ENCODE data around the gene TRAF4. TPM values are rescaled to one million over a fixed set of nuclear protein-coding genes. Genes with fewer than 3 reads are reported as not detected.

The TRAF4 gene
- total and polyA plus RNA-seq, 4 donors: 35.7 to 92.4 (median 54.1) TPM

DNA sequence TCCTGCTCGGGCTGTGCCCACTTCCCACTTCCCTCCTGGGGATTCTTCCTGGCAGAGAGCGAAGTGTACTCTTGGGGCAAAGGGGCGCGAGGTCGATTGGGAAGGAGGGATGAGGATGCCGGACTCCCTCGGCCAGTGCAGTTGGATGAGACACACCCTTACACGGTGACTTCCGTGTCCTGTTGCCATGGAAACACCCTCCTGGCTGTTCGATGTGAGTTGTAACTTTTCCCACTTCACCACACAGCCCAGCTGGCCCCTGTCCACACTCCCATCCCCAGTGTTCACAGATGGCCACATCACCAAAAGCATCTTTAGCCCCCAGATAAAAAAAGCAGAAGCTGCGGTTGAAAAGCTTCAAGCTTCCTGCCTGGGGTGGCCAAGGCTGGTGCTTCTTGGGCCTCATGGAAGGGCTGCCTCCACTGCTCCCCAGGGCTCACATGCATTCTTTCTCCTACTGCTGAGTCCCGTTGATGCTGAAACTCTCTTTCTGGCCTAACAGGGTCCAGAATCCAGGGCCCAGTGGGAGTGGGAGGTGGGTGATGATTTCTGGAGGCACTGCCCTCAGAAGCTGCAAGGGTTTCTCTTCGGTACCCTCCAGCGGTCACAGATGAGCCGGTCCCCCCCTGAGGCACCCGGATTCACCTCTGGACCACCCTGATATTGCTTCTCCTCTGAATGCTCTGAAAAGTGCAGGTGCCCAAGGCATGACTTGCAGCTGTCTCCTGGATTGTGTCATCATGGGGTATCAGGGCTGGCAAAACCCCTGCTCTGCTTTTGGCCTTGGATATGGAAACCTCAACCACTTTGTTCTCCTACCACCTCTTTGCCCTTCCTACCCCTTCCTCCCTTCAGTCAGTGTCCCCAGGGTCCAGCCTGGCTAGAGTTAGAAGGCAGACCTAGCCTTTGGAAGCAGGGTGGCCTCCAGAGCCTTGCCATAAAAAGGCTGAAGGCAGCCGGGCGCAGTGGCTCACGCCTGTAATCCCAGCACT, 2.2 kb upstream of the TRAF4 start:
- ATAC-seq (ENCODE audit: insufficient read depth, low FRiP score): no peak
- DNase-seq: no peak
- no peaks in the 10 kb centered on the region for H3K9me3 ChIP-seq (ENCODE audit: control insufficient read depth in 4 of 4, insufficient read depth in 3 of 4, low read length in 3 of 4)
- peak overlapping the region in 1 of 2 donors; percentile 46 for H3K27ac ChIP-seq (ENCODE audit: low read depth in 1 of 2, low read length in 1 of 2)
- no peak overlapping the region for H3K4me3 ChIP-seq
- H3K9ac ChIP-seq (ENCODE audit: insufficient read depth in 1 of 2, low read length in 2 of 2): no peak overlapping the region
- H3K36me3 ChIP-seq (ENCODE audit: control insufficient read depth in 4 of 4, insufficient read depth in 4 of 4, low read length in 4 of 4): peaks cover 0 to 3% (median 0%) of the 10 kb centered on the region in 4 donors
- WGBS, 2 donors: 47 to 70% methylated on average over 19 of the region's 19 CpGs
- TF ChIP-seq, protein P1, sequence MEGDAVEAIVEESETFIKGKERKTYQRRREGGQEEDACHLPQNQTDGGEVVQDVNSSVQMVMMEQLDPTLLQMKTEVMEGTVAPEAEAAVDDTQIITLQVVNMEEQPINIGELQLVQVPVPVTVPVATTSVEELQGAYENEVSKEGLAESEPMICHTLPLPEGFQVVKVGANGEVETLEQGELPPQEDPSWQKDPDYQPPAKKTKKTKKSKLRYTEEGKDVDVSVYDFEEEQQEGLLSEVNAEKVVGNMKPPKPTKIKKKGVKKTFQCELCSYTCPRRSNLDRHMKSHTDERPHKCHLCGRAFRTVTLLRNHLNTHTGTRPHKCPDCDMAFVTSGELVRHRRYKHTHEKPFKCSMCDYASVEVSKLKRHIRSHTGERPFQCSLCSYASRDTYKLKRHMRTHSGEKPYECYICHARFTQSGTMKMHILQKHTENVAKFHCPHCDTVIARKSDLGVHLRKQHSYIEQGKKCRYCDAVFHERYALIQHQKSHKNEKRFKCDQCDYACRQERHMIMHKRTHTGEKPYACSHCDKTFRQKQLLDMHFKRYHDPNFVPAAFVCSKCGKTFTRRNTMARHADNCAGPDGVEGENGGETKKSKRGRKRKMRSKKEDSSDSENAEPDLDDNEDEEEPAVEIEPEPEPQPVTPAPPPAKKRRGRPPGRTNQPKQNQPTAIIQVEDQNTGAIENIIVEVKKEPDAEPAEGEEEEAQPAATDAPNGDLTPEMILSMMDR (IDR thresholded peaks at IDR 0.05; ENCODE audit: control extremely low read depth, extremely low read depth): no peak
- peaks cover 0 to 24% (median 7%) of the 10 kb centered on the region in 5 donors for H3K4me1 ChIP-seq (ENCODE audit: control insufficient read depth in 5 of 5, insufficient read depth in 5 of 5, low read length in 5 of 5)
- H3K27me3 ChIP-seq (ENCODE audit: control insufficient read depth in 3 of 3, insufficient read depth in 3 of 3, low read length in 2 of 3): no peaks in the 10 kb centered on the region

DNA sequence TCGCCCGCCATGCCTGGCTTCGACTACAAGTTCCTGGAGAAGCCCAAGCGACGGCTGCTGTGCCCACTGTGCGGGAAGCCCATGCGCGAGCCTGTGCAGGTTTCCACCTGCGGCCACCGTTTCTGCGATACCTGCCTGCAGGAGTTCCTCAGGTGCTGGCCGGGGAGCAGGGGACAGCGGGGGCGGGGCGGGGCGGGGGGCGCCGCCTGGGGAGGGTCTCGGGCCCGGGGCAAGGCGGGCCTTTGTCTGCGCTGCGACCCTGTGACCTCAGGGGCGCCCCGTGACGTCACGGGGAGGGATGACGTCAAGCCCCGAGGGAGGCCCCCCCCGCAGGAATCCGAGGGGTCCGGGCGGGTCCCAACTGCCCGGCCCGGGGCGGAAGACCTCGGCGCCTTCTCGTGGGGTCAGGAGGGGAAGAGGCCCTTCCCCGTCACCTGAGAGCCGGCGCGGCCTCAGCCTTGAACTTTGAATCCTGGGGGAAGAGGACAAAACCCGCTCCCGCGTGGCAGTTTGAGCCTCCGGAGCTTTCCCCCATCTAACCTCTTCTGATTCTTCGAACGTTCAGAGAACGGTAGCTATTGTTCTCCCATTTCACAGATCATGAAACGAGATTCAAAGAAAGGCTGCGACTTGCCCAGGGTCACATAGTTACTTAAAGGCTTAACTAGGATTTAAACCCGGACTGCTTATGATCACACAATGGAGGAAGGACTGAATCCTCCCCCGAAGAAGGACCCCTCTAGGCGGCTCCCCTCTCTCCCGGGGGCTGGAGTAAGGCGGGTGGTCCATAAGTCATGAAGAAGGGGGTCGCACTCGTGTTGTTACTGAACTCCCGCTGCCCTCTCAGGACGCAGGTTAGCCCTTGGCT, 527 bp downstream of the TRAF4 start:
- peak overlapping the region; percentile 68 for H3K4me3 ChIP-seq
- WGBS, 2 donors: 1% methylated on average over 54 to 61 of the region's 61 CpGs
- TF ChIP-seq, protein P1 (IDR thresholded peaks at IDR 0.05; ENCODE audit: control extremely low read depth, extremely low read depth): no peak
- H3K27me3 ChIP-seq (ENCODE audit: control insufficient read depth in 3 of 3, insufficient read depth in 3 of 3, low read length in 2 of 3): no peaks in the 10 kb centered on the region
- ATAC-seq (ENCODE audit: insufficient read depth, low FRiP score) (no peak), DNase-seq (peak; percentile 62 to 82 (median 67))
- peak overlapping the region; percentile 95 to 97 for H3K9ac ChIP-seq (ENCODE audit: insufficient read depth in 1 of 2, low read length in 2 of 2)
- peaks cover 0 to 24% (median 16%) of the 10 kb centered on the region in 4 donors for H3K36me3 ChIP-seq (ENCODE audit: control insufficient read depth in 4 of 4, insufficient read depth in 4 of 4, low read length in 4 of 4)
- H3K9me3 ChIP-seq (ENCODE audit: control insufficient read depth in 4 of 4, insufficient read depth in 3 of 4, low read length in 3 of 4): no peaks in the 10 kb centered on the region
- peak overlapping the region; percentile 27 to 96 for H3K27ac ChIP-seq (ENCODE audit: low read depth in 1 of 2, low read length in 1 of 2)
- H3K4me1 ChIP-seq (ENCODE audit: control insufficient read depth in 5 of 5, insufficient read depth in 5 of 5, low read length in 5 of 5): peaks cover 0 to 45% (median 16%) of the 10 kb centered on the region in 5 donors

DNA sequence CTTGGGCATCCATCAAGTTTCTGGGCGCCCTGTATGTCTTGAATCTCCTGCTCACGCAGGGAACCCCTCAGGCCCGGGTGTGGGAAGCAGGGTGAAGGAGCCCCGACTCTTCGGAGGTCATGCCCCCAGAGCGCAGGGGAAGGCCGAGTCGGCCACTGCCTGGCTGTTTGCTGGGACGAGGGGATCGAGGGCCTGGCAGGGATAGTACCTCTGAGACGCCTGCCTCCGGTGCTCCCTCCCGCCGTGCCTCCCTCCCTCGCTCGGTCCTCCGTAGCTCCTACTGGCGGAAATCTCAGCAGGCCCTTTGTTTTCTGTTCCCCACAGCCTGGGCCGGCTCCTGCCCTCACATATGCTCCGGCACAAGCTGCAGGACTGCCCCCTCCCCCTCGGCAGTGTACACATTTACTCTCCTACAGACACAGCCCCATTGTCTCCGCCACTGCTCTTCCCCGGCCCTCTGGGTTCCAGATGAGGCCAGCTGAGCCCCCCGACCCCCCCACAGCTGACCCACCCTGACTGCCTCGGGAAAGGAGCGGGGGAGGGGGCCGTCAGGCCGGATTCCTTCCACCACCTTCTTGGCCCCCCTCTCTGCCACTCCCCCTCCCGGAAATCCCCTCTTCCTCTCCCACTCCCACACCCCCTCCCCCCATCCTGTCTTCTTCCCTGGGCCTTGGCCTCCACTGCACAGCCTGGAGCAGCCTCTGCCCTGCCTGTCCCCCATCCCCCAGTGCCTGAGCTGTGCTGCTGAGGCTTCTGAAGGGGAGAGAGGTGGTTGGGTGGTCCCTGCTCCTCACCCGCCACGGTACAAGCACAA, 1.4 kb downstream of the TRAF4 start:
- peak overlapping the region; percentile 95 to 97 for H3K9ac ChIP-seq (ENCODE audit: insufficient read depth in 1 of 2, low read length in 2 of 2)
- peak overlapping the region in 1 of 2 donors; percentile 86 for H3K27ac ChIP-seq (ENCODE audit: low read depth in 1 of 2, low read length in 1 of 2)
- H3K4me3 ChIP-seq: peak overlapping the region; percentile 56
- TF ChIP-seq, protein P1 (IDR thresholded peaks at IDR 0.05; ENCODE audit: control extremely low read depth, extremely low read depth): no peak
- H3K36me3 ChIP-seq (ENCODE audit: control insufficient read depth in 4 of 4, insufficient read depth in 4 of 4, low read length in 4 of 4): peaks cover 0 to 26% (median 19%) of the 10 kb centered on the region in 4 donors
- ATAC-seq (ENCODE audit: insufficient read depth, low FRiP score) (no peak), DNase-seq (peak; percentile 84 to 86 (median 85))
- H3K9me3 ChIP-seq (ENCODE audit: control insufficient read depth in 4 of 4, insufficient read depth in 3 of 4, low read length in 3 of 4): no peaks in the 10 kb centered on the region
- no peaks in the 10 kb centered on the region for H3K27me3 ChIP-seq (ENCODE audit: control insufficient read depth in 3 of 3, insufficient read depth in 3 of 3, low read length in 2 of 3)
- peaks cover 0 to 49% (median 16%) of the 10 kb centered on the region in 5 donors for H3K4me1 ChIP-seq (ENCODE audit: control insufficient read depth in 5 of 5, insufficient read depth in 5 of 5, low read length in 5 of 5)
- 4% methylated on average over 25 to 31 of the region's 31 CpGs for WGBS, 2 donors

Measured in lung (tissue), 12 donors.